ENCODE data around the gene STXBP6.

The STXBP6 gene

DNA sequence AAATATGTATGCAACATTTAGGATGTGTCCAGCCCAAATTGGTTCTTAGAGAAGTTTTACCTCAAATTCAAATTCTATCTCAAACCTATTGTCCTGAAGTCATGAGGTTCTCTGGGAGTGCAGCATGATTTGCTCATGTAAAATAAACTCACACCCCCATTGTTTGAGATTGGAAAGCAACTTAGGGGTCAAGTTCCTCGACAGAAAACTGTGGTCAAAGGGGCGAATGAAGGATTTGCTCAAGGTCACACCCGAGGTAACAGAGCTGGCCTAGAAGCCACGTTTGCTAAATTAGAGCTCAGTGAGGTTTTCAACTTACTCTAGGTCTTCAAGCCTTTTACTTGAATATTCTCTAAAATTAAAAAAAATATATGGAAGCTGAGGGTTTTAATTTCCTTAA, 218.3 kb downstream of the STXBP6 start:
- DNase-seq (ENCODE audit: low read depth in 2 of 2), result no peak

DNA sequence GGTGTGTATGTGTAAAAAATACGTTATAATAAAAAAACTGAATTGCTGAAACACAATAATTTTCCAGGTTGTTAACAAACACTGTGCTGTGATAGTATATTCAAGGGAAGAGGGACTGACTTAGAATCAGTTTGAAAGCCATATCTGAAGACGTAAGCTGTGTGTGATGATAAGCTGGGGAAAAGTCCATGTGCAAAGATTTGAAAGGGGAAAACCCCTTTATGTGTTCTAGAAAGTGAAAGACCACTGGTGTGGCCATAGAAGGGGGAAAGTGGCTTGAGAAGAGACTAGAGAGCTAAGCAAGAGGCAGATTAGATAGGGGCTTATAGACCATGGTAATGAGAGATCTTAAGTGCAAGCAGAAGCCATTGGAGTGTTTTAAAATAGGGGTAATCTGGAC, 220.1 kb downstream of the STXBP6 start:
- no peak for DNase-seq (ENCODE audit: low read depth in 2 of 2)

DNA sequence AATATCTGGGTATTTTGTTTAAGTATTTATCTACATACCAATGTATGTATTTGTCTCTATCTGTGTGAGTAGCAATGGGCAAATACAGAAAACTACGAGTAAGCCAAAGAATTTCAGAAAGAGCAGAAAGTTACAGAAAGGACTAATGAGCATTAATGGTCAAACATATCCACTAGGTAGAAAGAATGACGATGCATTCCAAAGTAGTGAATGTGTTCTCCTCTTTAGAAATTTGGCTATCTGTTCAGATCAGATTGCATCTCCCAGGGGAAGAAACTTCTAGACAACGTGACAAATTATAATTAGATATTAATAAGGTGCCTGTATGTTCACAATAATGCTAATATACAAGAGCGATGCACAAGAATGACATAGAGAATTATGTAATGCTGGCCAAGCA, 221.5 kb downstream of the STXBP6 start:
- no peak for DNase-seq (ENCODE audit: low read depth in 2 of 2)

DNA sequence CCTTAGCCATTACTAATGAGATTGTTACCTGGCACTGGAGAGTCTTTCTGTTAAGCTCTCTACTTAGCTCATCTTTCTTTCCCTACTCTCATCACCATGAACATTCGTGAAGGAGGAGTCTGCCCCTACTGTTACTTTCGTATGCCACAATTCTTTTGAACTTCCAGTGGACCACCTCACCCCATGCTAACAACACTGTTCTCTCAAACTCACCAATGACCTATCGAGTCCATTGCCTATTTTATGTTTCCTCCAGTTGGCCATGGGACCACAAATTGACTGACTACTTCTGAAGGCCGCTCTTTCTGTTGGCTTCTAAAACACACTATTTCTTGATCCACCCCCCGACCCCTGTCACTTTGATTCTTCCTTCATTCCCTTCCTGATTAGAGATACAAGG, 223.6 kb downstream of the STXBP6 start:
- no peak for DNase-seq (ENCODE audit: low read depth in 2 of 2)

DNA sequence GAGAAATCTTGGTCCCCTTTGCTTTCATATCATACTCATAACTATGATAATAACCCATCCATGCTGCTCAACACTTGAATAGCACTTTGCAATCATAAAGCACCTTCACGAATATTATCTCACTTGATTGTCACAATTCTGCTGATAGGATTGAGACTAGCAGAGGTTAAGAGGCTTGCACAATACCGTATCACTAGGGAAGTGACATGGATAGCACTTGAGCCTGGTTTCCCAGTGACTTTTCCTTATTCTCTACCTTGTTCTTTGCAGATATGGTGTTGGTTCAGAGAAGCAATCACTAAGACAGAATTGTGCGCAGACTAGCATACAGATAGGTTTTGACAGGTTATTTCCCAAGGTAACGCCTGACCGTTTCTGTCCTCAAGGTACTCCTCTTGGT, 229.3 kb downstream of the STXBP6 start:
- no peak for DNase-seq (ENCODE audit: low read depth in 2 of 2)

DNA sequence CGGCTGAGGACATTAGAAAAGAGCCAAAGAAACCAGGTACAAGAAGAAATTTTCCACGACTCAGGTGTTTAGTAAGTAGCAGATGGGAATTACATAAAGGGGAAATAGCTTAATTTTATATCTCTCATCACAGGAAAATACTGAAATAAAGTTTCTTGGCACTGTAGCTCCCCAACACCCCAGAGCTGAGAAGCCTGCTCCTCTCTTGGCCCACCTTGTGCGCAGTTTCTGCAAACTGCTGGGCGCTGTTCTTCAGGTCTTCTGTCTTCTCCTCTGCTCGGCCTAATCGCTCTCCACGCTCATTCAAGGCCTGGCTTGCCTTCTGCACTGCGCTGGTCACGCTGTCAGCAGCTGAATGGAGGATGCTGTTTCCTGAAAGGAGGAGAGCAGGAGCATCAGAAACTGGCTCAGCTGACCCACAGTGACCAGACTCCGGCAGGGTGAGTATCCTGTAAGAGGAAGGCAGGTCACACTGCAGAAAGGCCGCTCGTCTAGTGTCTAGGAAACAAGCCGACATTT, 231.1 kb downstream of the STXBP6 start:
- no peak for DNase-seq (ENCODE audit: low read depth in 2 of 2)

DNA sequence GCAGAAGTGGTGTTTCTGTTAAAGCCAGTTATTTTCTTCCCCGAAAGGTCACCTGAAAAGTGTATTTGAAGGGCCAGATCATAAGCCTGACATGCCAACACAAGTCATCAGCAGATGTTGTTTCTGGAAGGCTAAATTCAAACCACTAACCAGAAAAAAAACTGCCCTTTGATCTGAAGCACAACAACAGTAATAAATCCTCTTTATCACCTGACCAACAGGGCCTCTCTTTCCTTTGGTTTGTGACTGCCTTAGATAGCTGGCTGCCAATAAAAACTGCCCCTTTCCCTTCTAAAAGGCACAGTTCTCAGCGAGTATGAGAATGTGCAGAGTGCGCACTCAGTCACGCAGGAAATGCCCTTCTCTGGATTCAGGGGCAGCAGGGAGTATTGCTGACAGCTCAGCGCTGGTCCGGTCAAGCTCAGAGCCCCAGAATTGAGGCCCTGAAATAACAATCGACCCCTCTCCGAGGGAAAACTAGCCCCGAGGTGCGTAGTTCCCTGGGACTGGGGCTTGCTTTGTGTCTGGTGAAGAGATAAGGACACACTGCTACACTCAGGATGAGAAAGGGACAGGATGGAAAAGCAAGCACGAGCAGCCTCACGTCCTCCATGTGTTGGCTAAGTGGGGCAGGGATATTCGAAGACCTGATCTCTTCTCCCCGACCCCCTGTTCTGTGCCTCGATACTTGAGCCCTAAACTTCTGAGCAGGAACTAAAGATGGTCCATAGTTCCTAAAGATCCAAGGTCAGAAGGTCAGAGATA, 231.7 kb downstream of the STXBP6 start:
- no peak for DNase-seq (ENCODE audit: low read depth in 2 of 2)

DNA sequence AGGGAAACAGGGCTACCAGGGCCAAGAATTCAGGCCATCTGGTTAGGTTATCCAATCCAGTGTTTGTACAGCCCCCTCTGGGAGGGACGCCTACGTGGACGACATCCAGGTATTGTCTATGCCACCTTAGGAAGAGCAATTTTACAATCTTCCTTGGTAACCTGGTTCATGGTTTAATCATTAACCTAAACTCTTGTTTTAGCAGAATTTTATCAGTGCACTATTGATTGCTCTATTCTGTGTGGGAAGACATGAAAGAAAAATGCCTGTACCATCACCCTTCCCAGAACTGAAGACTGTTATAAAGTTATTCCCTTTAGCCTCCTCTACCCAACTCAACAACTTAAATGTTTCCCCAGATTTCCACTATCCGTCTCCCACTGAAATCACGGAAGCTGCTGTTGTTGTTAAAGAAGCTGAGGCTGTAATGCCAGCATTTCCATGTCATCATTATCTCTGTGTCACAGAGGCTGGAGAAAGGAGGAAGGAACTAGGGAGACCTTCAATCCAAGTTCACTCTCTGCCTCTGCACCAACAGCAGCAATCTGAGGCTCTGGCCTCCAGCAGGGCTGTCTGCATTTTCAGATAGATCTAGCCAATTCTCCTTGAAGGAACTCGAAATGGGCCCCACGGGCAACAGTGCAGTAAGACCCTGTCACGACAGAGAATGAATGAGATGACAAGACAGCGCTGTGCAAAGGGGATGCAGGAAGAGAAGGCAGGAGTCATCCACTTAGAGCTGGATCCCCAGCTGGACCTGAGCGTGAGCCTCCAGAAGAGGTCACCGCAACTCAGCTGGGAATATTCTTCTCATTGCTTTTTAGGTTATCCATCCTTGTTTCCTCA, 232.5 kb downstream of the STXBP6 start:
- no peak for DNase-seq (ENCODE audit: low read depth in 2 of 2)

DNA sequence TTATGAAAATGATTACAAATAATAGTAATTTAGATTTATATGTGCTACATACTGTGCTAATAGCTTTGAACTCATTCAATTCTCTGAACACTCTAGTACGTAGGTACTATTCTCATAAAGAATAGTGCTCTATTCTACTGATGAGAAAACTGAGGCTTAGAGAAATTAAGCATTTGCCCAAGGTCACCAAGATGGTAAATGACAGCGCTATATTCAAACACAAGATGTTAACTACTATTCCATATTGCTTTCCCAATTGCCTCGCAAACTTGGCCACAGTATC, 233.1 kb downstream of the STXBP6 start:
- no peak for DNase-seq (ENCODE audit: low read depth in 2 of 2)

DNA sequence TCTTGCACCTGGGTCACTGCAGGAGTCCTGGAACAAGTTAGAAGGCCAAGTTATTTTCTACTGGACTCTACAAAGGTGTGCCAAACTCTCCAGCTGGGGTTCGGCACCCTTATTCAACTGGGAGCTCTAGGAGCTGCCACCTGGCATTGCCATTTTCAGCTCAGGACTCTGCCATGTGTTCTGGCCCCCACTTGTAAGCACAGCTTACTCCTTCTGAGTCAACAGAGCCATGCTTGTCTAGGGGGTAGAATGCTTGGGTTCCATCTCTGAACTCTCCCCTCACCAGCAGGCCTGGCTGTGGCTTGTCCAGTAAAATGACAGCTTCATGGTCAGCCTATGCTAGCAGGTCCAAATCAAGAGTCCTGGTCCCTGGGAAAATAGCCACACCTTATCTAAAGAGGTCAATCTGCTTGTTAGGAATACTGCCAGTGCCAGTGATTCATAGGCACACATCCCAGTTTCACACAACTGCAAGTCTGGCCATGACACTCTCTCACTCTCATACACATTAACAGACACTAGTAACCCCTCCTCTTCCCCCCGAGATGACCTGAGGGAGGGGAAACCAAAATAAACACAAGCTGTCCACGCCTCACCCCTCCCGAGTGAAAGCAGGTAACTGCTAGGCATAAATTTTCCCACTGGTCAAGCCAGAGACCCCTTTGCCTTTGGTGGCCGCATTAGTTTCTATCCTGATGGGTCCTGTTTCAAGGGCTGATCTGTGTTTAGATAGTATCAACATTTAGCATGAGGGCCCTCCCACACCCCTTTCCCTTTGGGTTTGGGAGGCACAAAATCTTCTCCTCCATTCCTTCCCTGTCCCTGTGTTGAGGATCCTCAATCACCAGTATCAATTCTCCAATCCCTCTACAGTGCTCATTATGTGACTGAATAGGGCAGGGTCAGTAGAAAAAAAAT, 233.7 kb downstream of the STXBP6 start:
- no peak for DNase-seq (ENCODE audit: low read depth in 2 of 2)

DNA sequence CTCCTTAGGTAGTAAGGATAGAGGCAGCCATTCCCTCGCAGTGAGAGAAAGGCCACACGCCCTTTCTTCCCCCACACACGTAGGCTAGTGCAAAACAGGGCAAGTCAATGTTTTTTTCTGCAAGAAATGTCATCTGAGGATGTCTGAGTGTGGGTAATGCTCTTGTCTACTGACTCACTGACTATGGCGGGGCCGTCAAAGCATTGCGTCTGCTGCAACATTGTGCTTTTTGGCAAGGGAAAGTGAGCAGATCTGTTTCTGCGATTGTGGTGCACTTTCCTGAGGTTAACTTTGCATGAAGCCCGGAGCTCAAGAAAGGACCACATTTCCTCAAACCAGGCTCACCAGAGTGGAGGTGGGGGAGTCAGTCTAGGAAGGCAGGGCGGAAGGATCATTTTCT, 234.4 kb downstream of the STXBP6 start:
- no peak for DNase-seq (ENCODE audit: low read depth in 2 of 2)

DNA sequence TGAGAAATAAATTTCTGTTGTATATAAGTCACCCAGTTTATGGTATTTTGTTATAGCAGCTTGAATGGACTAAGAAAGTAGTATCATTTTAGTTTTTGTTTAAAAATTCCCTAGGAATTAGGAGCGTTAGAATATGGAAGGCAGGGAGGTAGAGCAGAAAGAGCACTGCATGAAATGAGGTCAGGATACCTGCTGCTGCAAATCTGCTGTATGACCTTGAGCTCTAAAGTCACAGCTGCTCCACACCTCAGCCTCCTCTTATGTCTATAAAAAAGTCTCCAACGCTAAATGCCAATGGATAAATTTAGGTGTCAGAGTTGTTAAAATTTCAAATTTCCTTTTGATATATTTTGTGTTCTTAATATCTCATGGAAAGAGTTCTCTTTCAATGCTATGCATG, 235.0 kb downstream of the STXBP6 start:
- no peak for DNase-seq (ENCODE audit: low read depth in 2 of 2)

DNA sequence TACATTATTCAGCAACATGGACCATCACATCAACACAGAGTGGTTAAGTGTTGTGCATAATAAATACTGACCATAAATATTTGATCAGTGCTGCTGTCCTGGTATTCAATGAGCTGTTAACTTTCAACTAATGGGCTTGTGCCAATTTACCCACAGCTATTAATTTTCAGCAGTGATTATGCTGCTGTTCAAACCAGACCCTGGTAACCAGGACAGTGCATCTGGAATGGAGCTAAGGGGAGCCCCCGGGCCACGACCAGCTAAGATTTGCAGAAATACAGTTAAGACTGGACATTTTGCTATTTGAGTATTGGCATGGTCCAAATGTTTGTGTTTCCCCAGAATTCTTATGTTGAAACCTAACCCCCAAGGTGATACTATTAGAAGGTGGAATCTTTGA, 235.6 kb downstream of the STXBP6 start:
- no peak for DNase-seq (ENCODE audit: low read depth in 2 of 2)

DNA sequence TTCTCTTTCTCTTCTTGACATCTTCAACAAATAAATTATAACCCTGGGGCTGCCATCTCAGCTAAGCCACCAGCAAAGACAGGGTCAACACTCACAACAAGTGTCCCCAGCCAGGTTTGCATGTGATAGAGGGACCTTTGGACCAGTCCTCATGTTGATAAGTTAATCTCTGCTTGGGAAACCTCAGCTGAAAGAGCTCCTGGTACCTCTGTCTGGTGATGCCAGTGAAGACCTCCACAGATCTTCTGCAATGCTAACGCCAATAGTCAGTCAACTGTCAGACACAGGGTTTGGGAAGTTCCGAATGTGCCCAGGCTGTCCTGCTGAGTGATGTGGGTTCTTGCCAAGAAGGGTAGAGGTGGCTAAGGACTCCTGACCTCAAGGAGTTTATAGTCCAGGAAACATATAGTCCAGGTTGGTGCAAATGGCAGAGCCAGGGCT, 236.1 kb downstream of the STXBP6 start:
- DNase-seq (ENCODE audit: low read depth in 2 of 2), result no peak

DNA sequence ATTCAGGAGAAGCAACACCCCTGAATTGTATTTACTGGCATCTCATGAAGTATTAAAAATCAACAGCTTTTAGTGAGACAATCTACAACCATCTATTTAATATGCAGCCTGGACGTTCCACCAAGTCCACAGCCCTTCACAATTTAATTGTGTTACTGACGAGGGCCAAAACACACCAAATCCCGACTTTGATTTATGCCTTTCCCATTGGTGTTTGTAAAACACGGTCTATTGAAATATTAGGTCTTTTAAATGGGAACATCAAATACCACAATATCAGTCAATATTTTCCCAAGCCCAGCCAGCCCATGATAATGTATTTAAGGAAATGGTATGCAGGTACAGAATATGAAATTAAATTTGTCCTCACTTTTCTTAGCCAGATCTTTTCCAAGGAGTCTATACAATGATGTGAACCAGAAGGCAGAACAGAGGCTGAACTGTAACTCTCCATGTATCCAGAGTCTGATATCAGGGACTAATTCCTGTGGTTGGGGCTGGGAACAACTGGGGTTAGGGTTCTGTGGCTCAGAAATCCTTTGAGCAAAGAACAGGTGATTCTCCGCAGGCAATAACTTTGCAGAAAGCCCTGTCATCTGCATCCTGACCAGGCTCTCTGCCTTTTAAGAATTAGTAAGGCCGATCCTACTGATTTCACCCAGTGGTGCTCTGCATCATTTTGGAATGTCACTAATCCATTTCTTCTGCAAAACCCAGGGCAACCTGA, 236.7 kb downstream of the STXBP6 start:
- DNase-seq (ENCODE audit: low read depth in 2 of 2), result no peak

DNA sequence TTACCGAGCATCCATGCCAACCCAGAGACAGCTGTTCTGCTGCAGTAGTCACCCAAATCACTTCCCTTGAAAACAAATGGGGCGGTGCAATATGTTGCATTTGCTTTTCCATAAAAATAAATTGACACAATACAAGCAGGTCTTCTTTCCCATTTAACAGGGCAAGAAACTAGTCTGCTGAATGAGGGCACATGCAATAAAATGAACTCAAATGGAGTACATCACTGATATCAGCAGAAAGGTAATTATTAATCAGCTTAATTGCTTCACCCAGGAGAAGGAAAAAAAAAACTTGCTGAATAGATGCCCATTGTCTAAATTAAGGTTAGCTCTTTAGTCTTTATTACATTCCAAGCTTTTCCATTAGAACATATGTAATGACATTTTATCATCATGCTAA, 240.8 kb downstream of the STXBP6 start:
- no peak for DNase-seq (ENCODE audit: low read depth in 2 of 2)

DNA sequence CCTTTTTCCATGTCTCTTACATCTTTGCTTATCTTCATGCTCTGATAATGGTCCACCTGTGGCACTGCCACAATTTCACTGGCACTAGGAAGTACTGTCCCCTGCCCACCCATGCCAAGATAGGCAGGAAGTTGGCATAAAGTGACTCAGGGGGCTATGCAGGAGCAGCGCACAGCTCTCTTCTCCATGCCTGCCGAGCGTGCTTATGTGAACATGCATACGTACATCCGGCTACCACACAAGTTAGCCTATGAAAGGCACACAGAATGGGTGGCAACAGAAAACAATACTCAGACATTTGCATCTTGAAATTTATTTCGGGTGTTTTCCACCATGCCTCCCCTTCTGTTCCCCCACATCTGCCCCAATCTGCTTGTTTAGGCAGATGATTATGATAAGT, 241.5 kb downstream of the STXBP6 start:
- DNase-seq (ENCODE audit: low read depth in 2 of 2), result no peak

DNA sequence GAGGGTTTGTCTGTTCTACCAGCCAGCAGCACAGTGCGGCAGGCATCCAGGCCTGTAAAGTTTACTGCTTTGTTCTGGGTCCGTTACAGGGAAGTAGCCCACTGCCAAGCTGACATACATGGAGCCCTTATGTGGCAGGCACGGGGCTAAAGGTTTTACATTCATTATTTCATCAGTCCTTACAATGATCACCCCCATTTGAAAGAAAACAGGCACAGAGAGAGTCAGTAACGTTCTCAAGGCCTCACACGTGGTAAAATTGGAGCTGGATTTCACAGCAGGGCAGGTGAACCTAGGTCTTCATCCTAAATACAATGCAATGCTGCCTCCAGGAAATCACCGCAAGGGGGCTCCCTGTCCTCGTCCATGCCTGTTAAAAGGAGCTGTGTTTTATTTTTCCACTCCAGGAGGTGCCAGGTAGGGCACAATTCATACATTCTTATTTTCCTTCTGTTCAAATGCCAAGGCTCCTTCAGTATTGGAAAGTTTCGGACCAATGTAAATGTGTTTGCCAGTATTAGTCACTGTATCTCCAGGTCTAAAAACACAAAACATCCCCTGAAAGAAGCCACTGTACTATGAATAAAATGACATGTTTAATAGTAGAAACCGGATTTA, 243.8 kb downstream of the STXBP6 start:
- peak in 1 of 2 donors; percentile 7 for DNase-seq (ENCODE audit: low read depth in 2 of 2)

DNA sequence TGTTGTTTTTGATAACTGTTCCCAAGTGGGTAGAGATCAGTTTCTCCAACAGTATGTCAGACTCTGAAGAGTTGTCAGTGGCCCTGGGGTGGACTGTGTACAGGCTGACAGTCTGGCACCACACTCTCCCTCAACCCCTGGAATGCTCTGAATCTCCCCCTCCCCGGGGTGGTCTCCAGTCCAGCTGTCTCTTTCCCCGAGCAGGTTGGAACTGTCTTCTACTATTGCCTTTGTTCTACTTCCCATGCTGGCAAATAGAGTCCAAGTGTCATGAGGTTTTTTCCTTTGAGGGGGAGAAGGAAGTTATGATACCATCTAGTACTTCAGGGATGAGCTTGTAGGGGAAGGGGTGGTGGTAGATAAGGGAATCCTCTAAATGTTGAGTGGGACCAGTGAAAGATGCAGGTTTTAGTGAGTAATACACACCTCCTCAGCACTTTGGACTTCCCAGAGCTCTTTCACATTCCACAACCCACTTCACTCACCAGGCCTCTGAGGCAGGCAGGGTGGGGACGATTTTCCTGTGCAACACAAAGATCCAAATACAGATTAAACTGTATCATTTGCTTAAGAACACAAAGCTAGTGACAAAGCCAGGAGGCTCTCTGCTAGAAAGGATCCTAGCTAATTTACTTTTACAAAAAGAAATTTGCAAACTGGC, 245.3 kb downstream of the STXBP6 start:
- no peak for DNase-seq (ENCODE audit: low read depth in 2 of 2)

DNA sequence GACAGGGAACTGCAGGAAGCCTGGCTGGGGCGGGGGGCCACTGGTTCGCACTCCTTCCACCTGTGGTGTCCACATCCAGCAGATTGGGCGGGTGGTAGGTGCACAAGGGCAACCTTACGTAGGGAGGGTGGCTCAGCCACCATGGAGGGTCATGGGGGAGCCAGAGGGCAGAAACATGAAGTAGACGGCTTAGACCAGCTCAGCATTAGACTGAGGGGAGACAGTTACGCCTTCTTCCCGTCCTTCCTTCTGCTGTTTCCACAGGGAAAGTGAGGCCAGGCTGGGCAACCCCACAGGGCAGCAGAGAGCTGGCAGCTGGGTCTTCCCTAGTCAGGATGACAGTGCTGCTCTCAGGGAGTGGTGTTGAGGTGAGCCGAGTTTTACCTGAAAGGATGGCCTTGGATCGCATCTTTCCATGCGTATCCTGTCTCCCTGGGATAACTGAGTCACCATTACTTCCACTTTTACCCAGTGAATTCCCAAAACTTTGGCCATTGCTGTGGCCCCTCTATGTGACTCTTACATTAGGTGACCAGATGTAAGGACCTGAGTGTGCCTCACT, 245.9 kb downstream of the STXBP6 start:
- DNase-seq (ENCODE audit: low read depth in 2 of 2), result no peak
